HG02884 (cell line): Measurements from ENCODE around the gene USP2.

Experiments used
- ATAC-seq: cut with Tn5 transposase; IDR thresholded peaks from one replicate; pipeline ENCODE4 v1.9.1; 2021; ENCODE audit warnings: mild to moderate bottlenecking, moderate library complexity; ENCODE audit not compliant: unreplicated experiment

The USP2 gene

DNA sequence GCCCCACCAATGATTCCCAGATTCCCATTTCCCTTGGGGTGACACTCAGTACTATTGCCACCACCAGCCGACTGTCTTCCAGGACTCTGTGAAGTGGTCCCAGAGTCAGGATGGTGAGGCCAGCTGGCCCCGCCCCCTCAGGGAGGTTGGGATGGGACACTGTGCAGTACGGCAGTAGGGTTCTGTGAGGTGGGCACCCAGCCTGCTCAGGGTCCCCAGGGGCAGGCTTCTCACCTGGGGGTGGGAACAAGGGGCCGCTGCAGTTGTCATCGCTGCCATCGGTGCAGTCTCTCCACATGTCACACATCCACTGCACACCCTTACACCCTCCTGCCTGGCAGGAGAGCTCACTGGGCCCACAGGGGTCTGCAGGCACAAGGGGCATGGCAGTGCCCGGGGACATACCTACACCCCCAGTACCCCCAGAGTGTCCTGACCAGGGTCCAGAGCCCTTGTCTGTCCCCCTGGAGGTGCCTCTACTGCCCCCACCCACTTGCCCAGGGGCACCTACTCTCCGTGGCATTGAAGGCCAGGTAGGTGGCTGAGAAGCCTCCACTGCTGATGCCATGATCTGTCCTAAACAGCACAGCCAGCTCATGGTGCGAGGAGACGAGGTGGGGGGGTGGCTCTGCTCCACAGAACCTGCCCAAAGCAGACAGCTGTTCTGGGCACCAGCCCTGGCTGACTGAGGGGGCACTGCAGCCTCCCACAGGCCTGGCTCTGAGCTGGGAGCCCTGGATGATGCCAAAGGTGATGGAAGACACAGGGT lies 38.9 kb downstream of the USP2 start:
- ATAC-seq, result no peak

DNA sequence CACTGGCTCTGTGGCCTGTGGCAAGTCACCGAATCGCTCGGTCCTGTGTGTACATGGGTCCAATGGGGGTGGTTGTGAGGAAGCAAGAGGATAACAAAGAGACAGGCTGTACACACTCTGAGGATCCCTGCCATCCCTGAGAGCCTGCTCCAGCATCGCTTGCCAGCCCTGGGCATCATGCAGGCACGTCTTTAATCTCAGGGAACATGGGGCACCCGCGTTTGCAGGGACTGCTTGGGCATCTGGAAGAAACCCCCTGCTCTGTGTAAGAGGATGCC lies 39.5 kb downstream of the USP2 start:
- no peak for ATAC-seq

- ATAC-seq, result no peak
Observed at GRCh38 chr11:119341222-119342022, 40.1 kb downstream of the USP2 start.

GRCh38 chr11:119340335-119341221 lies 40.9 kb downstream of the USP2 start, which contains the start of gene C1QTNF5:
C1QTNF5 (minus strand) TSS chr11:119340883; CDS start chr11:119340397, 486 bp downstream.
- no peak for ATAC-seq

DNA sequence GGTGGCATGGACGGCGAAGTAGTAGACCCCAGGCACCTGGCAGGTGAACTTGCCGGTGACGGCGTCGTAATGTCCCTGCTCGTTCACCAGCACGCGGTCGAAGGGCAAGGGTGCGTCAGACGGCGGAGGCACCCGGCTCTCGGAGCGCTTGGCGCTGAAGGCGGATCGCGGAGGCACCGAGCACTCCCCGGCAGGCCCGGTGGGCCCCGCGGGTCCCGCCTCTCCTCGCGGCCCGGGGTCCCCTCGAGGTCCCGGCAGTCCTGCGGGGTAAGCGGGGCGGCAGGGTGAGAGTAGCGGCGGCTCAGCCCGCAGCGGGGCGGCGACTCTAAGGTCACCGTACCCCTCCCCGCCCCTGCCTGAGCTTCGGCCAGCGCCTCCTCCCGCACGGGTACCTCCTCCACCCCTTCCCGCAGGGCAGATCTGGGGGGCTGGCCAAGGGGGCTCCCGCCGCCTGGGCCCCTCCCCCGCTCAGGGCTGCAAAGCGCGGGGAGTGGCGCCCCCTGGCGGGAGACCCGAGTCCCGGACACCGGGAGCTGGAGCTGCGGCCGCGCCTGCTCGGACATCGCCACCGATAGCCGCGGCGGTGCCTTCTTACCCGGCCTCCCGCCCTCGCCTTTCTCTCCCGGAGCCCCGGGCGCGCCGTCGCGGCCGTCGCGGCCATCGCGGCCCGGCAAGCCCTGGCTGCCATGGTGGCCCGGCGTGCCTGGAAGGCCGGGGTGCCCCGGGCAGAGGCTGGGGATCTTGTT lies 41.7 kb downstream of the USP2 start:
- ATAC-seq, result no peak

- ATAC-seq, result no peak
Observed at GRCh38 chr11:119338965-119339588, 42.4 kb downstream of the USP2 start.

DNA sequence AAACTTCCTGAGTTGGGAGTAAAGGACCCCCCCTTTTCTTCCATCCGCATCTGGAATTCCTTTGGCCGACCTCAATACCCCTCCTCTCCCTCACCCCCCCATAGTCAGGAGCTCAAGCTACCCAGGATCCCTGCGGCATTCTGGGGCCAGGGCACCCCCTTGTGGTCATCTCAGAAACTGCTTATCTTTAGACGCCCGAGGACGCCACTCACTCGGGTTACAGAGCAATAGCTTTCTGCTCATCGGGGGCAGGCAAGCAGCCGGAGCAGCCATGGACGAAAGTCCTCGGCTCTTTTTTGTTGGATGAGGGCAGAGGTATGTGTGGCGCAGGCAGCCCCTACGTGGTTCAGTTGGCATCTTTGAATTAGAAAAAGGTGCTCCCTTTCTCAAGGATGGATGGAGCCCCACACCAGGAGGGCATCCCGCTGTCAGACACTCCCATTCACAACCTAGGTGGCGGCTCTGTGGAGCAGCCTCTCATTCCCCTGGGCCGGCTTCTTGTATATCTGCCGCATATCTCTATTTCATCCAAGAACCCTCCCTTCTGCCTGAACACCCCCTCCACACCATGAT lies 43.1 kb downstream of the USP2 start:
- no peak for ATAC-seq

DNA sequence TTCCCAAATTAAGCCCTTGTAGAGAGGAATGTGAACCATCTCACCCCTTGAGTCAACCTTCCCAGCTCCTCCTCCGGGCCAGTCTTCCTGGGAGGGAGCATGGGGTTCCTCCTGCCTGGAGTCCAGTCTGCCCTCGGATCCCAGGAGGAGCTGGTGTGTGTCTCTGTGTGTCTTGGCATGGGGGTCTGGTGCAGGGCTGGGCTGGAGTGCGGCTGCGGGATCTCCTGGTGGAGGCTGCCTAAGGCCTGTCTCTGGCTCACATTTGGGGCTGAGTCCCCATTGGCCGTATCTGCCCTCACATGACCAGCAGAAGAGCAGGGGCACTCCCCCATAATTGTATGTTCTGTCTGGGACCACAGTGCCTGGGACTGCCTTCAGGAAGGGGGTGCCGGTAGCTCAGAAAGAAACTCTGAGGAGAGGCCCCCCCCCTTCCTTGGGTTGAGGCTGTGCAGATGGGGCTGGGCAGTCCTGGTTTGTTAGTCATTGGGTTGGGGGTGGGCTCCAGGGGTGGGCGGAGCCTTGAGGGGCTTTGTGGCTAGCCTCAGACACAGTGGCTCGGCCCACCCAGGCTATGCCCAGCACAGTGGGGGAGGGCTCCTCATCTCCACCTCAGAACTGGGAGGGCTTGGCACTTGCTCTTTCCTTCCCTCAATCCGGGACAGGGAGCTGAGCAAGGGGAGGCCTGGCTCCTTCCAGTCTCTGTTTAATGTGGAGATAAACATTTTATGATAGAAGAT lies 43.7 kb downstream of the USP2 start:
- no peak for ATAC-seq

GRCh38 chr11:119336744-119337469 lies 44.6 kb downstream of the USP2 start:
- ATAC-seq, result no peak

DNA sequence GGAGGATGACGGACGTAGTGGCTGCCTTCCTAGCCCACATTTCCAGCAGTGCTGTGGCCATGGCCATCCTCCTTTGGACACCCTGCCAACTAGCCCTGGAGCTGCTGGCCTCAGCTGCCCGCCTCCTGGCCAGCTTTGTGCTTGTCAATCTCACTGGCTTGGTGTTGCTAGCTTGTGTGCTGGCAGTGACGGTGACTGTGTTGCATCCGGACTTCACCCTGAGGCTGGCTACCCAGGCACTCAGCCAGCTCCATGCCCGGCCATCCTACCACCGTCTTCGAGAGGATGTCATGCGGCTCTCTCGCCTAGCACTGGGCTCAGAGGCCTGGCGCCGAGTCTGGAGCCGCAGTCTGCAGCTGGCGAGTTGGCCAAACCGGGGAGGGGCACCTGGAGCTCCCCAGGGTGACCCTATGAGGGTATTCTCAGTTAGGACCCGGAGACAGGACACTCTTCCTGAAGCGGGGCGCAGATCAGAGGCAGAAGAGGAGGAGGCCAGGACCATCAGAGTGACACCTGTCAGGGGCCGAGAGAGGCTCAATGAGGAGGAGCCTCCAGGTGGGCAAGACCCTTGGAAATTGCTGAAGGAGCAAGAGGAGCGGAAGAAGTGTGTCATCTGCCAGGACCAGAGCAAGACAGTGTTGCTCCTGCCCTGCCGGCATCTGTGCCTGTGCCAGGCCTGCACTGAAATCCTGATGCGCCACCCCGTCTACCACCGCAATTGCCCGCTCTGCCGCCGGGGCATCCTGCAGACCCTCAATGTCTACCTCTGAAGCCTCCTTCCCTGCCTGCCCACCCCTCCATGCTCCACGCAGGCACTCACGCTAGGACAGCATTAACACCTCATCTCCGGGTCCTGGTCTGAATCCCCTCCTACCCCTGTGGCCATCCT lies 45.6 kb downstream of the USP2 start:
- ATAC-seq, result no peak

GRCh38 chr11:119335091-119335654 lies 46.3 kb downstream of the USP2 start:
- no peak for ATAC-seq

DNA sequence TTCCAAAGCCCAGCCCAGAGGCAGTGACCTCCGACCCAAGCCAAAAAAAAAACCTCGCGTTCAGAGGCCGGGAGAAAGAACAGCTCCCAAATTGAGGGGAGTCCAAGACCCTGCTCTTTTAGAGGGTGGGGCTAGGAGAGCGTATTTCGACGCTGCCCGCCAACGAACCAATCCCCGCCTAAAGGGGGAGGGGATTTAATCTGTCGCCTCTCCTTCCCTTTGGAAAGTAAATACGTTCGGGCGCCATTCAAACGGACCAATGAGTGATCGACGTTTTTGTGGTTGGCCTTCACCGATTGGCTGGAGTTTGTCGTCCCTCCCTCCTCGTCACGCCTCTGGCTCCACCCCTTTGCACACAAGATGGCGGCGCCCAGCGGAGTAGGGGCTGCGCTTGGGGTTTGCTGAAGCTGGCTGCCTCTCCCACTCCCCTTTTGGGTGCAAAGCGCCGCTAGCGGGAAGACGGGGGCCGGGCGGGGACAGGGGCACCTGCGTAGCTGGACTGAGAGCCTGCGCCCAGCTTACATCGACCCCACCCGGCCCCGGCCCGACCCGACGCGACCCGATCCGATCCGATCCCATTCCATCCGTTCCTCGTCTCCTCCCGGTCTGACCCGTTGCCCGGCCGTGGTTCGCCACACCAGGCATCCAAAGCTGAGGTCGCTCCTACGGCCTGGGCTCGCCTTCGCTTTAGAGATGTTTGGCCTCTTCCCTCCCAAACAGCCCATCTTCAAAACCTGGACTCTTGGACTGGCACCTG lies 47.1 kb downstream of the USP2 start, which contains the start of gene RNF26:
RNF26 (plus strand) TSS at position 354 of the 757 bp plus-strand sequence. CDS start 596 bp downstream, outside the sequence.
- peak; percentile 97 for ATAC-seq

GRCh38 chr11:119332111-119332765 lies 49.3 kb downstream of the USP2 start:
- no peak for ATAC-seq

DNA sequence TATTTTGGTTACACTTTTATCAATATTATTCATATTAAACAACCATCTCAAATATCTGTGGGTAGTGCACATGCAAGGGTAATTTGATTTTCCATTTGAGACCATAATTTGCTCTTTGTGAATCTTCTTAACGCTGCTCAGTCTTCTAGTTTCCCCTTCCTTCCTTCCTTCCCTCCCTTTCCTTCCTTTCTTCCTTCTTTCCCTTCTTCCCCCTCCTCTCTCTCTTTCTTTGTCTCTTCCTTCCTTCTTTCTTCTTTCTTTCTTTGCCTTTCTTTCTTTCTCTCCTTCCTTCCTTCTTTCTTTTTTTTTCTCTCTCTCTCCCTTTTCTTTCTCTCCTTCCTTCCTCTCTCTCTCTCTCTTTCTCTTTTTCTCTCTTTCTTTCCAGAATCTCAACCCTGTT lies 51.3 kb downstream of the USP2 start:
- ATAC-seq, result no peak

DNA sequence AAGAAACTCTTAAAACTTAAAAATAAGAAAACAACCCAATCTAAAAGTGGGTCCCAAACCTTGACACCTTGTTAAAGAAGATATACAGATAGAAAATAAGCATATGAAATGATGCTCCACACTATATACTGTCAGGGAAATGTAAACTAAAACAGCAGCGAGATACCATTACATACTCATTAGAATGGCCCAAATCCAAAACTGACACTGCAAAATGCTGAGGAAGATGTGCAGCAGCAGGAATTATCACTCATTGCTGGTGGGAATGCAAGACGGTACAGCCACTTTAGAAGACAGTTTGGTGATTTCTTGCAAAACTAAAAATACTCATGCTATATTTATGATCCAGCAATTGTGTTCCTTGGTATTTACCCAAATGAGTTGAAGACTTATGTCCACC lies 52.2 kb downstream of the USP2 start:
- ATAC-seq, result no peak

DNA sequence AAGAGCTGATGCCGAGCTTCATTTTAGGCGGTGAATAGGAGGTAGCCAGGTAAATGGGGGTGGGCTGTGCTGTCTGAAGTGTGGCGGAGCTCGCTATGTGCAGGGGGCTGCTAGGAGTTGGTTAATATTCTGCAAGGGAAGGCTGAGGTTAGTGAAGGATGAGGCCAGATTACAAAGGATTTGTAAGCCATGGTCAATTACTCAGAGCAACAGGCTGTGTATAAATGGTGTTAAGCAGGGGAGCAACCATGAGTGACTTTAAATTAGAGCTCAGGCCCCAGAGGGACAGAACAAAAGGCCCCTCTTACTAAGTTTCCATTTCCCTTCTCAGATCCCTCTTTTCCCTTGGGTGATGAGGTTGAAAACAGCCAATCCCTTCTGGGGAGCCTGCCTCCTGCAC lies 57.3 kb downstream of the USP2 start:
- no peak for ATAC-seq
